GM12872 (cell line): ENCODE results near the gene IGSF10.

Experiments used
- TF ChIP-seq, protein P1 (sequence below): IDR thresholded peaks from 3 replicates; pipeline ENCODE4 v1.5.1; 2011; ENCODE audit warnings: low read depth, mild to moderate bottlenecking, low read length, moderate library complexity; ENCODE audit not compliant: insufficient read depth

IGSF10 gene

GRCh38 chr3:151415289-151415688 is 45.6 kb downstream of the IGSF10 start:
- TF ChIP-seq, protein P1, sequence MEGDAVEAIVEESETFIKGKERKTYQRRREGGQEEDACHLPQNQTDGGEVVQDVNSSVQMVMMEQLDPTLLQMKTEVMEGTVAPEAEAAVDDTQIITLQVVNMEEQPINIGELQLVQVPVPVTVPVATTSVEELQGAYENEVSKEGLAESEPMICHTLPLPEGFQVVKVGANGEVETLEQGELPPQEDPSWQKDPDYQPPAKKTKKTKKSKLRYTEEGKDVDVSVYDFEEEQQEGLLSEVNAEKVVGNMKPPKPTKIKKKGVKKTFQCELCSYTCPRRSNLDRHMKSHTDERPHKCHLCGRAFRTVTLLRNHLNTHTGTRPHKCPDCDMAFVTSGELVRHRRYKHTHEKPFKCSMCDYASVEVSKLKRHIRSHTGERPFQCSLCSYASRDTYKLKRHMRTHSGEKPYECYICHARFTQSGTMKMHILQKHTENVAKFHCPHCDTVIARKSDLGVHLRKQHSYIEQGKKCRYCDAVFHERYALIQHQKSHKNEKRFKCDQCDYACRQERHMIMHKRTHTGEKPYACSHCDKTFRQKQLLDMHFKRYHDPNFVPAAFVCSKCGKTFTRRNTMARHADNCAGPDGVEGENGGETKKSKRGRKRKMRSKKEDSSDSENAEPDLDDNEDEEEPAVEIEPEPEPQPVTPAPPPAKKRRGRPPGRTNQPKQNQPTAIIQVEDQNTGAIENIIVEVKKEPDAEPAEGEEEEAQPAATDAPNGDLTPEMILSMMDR: no peak

- TF ChIP-seq, protein P1: peak; percentile 15; the same call in 1 of the 3 replicates
Observed at GRCh38 chr3:151412989-151413388, 47.9 kb downstream of the IGSF10 start.
